ENCODE data around the gene ZNF784. TPM values are rescaled to one million over a fixed set of nuclear protein-coding genes. Genes with fewer than 3 reads are reported as not detected.
A peak's percentile ranks its signal among the peaks of the same experiment; 100 is the strongest.

The ZNF784 gene, protein sequence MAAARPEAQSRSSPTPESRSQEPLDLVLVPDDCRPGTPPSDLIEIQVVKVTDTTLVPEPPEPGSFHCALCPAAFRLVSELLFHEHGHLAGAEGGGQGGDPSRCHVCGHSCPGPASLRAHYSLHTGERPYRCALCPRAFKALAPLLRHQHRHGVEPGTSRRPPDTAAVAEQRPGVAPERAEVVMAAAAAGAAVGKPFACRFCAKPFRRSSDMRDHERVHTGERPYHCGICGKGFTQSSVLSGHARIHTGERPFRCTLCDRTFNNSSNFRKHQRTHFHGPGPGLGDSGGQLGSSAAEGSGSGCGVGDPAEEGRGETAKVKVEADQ
- 3.0 and 4.9 TPM in 2 replicates for total RNA-seq

DNA sequence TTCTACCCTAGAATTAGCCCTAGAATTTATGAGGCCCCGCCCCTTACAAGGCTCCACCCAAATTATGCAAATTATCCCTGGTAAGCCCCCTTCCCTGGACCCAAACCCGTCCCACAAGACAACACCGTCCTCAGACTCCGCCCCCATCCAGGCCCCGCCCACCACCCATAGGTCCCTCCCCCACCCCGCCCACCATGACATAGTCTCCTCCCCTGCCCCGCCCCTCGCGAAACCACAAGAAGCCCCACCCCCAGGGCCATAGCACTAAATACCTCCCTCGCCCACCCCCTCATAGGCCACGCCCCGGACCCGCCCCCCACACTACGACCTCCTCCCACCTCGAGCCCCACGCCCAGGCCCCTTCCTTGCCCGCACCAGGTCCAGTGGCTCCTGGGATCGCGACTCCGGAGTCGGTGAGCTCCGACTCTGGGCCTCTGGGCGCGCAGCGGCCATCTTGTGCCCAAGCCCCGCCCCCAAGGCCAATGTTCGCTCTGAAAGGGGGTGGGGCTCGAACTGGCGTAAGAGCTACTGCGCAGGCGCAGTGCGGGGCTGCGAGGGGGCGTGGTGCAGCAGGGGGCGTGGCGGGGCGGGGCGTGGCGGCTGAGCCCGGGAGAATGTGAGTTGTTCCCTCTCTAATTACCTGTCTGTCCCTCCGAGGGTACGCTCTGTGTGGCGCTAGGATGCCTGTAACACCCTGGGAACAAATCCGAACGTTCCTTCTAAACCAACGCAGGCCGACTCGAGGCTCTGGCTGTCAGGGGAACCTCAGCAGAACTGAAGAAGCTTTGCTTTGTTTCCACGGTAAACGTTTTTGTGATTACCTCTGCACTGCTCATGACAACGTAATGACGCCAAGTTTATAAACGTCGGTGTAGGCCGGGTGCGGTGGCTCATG is at the start of gene ZNF784:
TSS of gene ZNF784 (minus strand) at position 458 of the 895 bp plus-strand sequence. CDS start at position 453, 5 bp downstream.
- Mint-ChIP-seq H3K4me3 (peak within 1 kb of the TSS; percentile 90), H3K9me3 (no peaks in the 10 kb centered on the region), H3K27me3 (ENCODE audit: insufficient read depth) (peaks cover 20% of the 10 kb centered on the region), H3K36me3 (ENCODE audit: low read depth) (no peaks in the 10 kb centered on the region), H3K27ac (peak within 1 kb of the TSS; percentile 98), H3K4me1 (ENCODE audit: low read depth) (peaks cover 46% of the 10 kb centered on the region)
- peak; percentile 91 for DNase-seq (ENCODE audit: low spot score)
- intact Hi-C loops (cut with micrococcal nuclease) = loop anchor here (1.0 to 10.0 kb wide), 10 partner anchors 19 to 1434 kb away; partner anchors contain the start of genes FIZ1, HSPBP1, PPP6R1 and ZNF628

DNA sequence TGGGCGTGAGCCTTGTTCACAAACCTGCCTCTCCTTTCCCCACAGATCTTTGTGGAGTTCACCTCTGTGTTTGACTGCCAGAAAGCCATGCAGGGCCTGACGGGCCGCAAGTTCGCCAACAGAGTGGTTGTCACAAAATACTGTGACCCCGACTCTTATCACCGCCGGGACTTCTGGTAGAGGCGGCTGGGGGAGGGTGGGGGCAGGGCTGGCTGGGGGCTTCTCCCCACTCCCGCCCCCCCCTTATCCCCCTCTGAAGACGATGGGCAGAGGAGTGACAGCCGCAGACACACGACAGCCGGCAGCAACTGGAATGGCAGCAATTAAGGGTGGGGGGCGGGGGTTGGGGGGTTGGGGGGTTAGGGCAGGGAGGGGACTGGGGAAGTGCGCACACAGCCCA is 49.5 kb upstream of the ZNF784 start:
- Mint-ChIP-seq H3K27ac (peak overlapping the region; percentile 72), H3K36me3 (ENCODE audit: low read depth) (peaks cover 47% of the 10 kb centered on the region), H3K9me3 (no peaks in the 10 kb centered on the region), H3K4me1 (ENCODE audit: low read depth) (peaks cover 41% of the 10 kb centered on the region), H3K4me3 (no peak overlapping the region), H3K27me3 (ENCODE audit: insufficient read depth) (no peaks in the 10 kb centered on the region)
- DNase-seq (ENCODE audit: low spot score) = no peak
- intact Hi-C loops (cut with micrococcal nuclease) = loop anchor here (2.0 kb wide), 1 partner anchor 39 kb away; no protein-coding TSS in a partner anchor

DNA sequence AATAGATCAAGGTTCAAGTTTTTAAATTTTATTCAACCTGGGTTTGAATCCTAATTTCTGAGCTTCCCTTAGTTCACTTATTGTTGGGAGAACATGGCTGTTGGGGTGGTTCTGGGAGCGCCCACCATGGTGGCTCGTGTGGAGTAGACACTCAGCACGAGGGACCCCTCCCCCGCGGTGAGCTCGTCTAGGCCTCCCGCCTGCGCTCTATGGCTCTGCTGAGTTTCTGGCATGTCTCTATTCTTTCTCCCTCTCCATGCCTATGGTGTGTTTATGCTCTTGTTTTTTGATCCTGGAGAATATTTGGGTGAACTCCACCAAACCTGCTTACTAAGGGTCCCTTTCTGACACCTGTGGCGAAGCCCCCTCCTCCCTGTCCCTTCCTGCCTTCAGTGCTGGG is 49.1 kb upstream of the ZNF784 start:
- H3K9me3 Mint-ChIP-seq = no peaks in the 10 kb centered on the region
- DNase-seq (ENCODE audit: low spot score) = no peak
- H3K27ac Mint-ChIP-seq = peak overlapping the region; percentile 72
- H3K4me1 Mint-ChIP-seq (ENCODE audit: low read depth) = peaks cover 41% of the 10 kb centered on the region
- H3K4me3 Mint-ChIP-seq = no peak overlapping the region
- no peaks in the 10 kb centered on the region for H3K27me3 Mint-ChIP-seq (ENCODE audit: insufficient read depth)
- peaks cover 43% of the 10 kb centered on the region for H3K36me3 Mint-ChIP-seq (ENCODE audit: low read depth)
- intact Hi-C loops (cut with micrococcal nuclease) = no loop called here

DNA sequence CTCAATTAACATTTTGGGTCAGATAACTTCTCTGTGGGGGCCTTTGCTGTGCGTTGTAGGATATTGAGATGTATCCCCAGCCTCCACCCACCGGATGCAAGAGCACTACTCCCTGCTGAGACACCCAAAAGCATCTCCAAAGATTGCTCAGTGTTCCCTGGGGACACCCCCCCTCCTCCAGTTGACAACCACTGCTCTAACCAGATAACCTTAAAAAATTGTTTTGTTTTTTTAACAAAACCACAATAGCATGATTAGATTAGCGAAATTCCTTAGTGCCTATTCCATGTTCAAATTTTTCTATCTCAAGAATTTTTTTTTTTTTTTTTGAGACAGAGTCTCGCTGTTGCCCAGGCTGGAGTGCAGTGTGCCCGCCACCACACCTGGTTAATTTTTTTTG is 48.1 kb upstream of the ZNF784 start:
- Mint-ChIP-seq H3K4me1 (ENCODE audit: low read depth) (peaks cover 34% of the 10 kb centered on the region), H3K4me3 (no peak overlapping the region), H3K27me3 (ENCODE audit: insufficient read depth) (no peaks in the 10 kb centered on the region), H3K9me3 (no peaks in the 10 kb centered on the region), H3K27ac (no peak overlapping the region), H3K36me3 (ENCODE audit: low read depth) (peaks cover 42% of the 10 kb centered on the region)
- no peak for DNase-seq (ENCODE audit: low spot score)
- intact Hi-C loops (cut with micrococcal nuclease) = no loop called here

DNA sequence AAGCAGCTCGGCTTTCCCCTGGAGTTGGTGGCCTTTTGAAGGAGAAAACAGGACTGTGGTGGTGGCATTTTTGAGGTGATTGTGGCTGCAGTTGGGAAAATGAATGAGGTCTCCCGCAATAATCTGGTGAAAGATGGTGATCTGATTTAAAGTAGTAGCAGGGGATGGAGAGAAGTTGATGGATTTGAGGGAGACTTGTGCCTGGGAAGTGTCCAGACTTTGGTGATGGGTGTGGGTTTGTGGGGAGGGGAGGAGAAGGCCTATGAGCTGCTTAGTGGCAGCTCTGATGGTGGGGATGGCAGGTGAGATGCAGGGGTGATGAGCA is 46.6 kb upstream of the ZNF784 start:
- Mint-ChIP-seq H3K9me3 (no peaks in the 10 kb centered on the region), H3K27me3 (ENCODE audit: insufficient read depth) (no peaks in the 10 kb centered on the region), H3K4me3 (no peak overlapping the region), H3K4me1 (ENCODE audit: low read depth) (peaks cover 20% of the 10 kb centered on the region), H3K27ac (peak overlapping the region; percentile 45), H3K36me3 (ENCODE audit: low read depth) (peaks cover 48% of the 10 kb centered on the region)
- no peak for DNase-seq (ENCODE audit: low spot score)
- intact Hi-C loops (cut with micrococcal nuclease) = no loop called here

DNA sequence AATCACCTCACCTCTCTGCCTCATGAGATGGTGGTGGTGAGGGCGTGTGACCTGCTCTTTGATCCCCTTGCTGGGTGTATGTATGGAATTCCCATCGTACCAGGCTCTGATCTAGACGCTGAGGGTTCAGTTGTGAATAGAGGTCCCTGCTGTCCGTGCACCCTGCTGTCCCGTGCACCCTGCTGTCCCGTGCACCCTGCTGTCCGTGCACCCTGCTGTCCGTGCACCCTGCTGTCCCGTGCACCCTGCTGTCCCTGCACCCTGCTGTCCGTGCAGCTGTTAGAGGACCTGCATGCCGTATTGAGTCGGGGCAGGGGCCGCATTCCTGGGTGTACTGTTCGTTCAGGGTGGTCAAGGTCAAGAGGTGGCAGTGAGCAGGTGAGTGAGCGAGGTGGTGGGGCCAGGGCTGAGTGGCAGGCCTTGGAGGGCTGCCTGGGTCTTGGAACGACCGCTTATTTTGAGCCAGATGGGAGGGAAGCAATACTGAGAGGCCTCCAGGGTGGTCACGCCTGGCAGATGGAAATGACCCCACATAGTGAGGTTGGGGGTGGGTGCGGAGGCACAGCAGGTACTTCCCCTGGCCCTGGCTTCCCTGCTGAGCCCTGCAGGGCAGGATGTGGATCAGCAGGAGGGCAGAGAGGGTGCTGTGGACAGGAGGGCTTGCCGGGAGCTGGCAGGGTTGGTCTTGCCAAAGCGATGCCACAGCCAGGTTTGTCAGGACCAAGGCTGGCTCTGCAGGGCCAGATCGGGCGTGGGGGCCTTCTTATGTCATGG is 46.1 kb upstream of the ZNF784 start:
- intact Hi-C loops (cut with micrococcal nuclease) = no loop called here
- DNase-seq (ENCODE audit: low spot score) = no peak
- H3K27ac Mint-ChIP-seq = peak overlapping the region; percentile 18
- no peak overlapping the region for H3K4me3 Mint-ChIP-seq
- peaks cover 15% of the 10 kb centered on the region for H3K4me1 Mint-ChIP-seq (ENCODE audit: low read depth)
- no peaks in the 10 kb centered on the region for H3K9me3 Mint-ChIP-seq
- H3K27me3 Mint-ChIP-seq (ENCODE audit: insufficient read depth) = no peaks in the 10 kb centered on the region
- peaks cover 46% of the 10 kb centered on the region for H3K36me3 Mint-ChIP-seq (ENCODE audit: low read depth)

DNA sequence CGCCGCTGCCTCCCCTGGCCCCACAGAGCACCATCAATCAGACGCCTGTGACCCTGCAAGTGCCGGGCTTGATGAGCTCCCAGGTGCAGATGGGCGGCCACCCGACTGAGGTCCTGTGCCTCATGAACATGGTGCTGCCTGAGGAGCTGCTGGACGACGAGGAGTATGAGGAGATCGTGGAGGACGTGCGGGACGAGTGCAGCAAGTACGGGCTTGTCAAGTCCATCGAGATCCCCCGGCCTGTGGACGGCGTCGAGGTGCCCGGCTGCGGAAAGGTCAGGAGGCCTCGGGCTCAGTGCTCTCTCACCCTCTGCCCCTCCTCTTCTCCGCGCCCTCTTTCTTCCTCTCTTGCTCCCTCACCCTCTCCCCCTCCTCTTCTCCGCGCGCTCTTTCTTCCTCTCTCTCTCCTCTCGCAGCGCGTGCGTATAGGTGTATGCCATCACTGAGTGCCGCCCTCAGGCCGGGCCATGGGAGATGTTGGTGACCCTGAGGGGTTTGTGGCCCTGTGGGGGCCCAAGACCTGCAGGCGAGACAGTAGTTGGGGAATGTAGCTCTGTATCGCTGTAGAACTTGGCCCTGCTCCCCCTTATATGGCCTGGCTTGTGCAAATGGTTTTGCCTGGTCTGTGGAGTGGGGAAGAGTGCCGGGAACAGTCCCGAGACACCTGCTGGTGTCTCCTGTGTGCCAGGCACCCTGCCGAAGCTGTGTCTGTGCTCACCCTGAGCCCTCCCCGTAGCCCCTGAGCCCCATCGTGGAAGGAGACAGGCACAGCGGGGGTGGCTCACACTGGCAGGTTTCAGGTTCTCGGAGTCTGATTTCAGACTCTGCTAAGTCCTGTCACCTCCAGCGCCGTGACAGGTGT is 45.3 kb upstream of the ZNF784 start:
- Mint-ChIP-seq H3K27ac (no peak overlapping the region), H3K9me3 (no peaks in the 10 kb centered on the region), H3K4me3 (no peak overlapping the region), H3K36me3 (ENCODE audit: low read depth) (peaks cover 49% of the 10 kb centered on the region), H3K4me1 (ENCODE audit: low read depth) (peaks cover 14% of the 10 kb centered on the region), H3K27me3 (ENCODE audit: insufficient read depth) (no peaks in the 10 kb centered on the region)
- no peak for DNase-seq (ENCODE audit: low spot score)
- intact Hi-C loops (cut with micrococcal nuclease) = no loop called here

DNA sequence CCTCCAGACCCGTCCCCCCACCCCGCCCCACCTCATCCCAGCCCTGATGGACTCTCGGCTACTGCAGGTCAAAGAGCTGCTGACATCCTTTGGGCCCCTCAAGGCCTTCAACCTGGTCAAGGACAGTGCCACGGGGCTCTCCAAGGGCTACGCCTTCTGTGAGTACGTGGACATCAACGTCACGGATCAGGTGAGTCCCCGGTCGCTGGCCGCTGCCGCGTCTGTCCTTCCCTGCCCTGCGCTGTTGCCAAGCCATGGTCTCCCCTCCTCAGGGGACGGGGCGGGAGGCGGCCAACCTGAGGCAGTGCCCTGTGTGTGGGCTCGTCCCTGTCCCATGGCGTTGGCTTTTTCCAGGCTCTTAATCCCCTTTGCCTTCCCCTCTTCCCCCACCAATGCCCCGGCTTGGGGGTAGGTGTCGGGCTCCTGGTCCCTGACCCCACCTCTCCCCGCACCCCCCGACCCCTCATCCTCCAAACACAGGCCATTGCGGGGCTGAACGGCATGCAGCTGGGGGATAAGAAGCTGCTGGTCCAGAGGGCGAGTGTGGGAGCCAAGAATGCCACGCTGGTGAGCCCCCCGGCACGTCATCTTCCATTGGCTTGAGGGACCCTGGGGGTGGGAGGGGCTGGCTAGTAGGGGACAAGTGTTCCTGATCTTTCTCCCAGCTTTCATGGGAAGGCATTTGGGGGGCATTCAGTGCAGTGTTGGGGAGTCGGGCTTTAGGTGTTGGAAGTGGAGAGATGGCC is 44.4 kb upstream of the ZNF784 start:
- no peaks in the 10 kb centered on the region for H3K27me3 Mint-ChIP-seq (ENCODE audit: insufficient read depth)
- no peak overlapping the region for H3K27ac Mint-ChIP-seq
- DNase-seq (ENCODE audit: low spot score) = no peak
- H3K9me3 Mint-ChIP-seq = no peaks in the 10 kb centered on the region
- intact Hi-C loops (cut with micrococcal nuclease) = no loop called here
- H3K4me1 Mint-ChIP-seq (ENCODE audit: low read depth) = peaks cover 10% of the 10 kb centered on the region
- H3K4me3 Mint-ChIP-seq = no peak overlapping the region
- H3K36me3 Mint-ChIP-seq (ENCODE audit: low read depth) = peaks cover 51% of the 10 kb centered on the region

DNA sequence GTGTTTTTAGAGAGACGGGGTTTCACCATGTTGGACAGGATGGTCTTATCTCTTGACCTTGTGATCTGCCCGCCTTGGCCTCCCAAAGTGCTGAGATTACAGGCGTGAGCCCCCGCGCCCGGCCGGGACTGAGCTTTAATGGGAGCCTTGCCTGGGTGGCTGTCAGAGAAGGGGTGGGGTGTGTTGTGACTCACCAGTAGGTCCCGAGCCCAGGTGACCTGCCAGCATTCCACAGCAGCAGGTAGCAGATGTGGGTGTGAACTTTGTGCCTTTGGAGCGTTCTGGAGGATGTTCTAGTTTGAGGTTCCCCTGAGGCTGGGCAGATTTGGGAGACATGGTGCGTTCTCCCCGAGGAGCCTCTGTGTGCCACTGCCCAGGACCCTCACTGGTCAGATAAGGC is 43.6 kb upstream of the ZNF784 start:
- intact Hi-C loops (cut with micrococcal nuclease) = no loop called here
- Mint-ChIP-seq H3K27ac (no peak overlapping the region), H3K9me3 (no peaks in the 10 kb centered on the region), H3K4me3 (no peak overlapping the region), H3K36me3 (ENCODE audit: low read depth) (peaks cover 54% of the 10 kb centered on the region), H3K4me1 (ENCODE audit: low read depth) (peaks cover 15% of the 10 kb centered on the region), H3K27me3 (ENCODE audit: insufficient read depth) (no peaks in the 10 kb centered on the region)
- DNase-seq (ENCODE audit: low spot score) = no peak

DNA sequence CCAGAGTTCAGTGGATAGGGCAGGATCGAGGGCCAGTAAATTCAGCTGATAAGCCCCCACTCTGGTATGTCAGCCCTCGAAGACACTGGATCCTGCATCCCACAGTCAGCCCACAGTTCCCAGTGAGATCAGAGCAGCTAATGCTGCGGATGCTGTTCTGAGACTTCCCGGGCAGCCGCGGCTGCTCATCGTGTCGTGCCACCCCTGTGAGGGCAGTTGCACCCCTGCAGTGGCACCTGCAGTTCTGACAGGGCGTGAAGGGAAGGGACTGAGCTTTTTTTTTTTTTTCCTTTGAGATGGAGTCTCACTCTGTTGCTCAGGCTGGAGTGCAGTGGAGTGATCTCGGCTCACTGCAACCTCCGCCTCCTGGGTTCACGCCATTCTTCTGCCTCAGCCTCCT is 43.1 kb upstream of the ZNF784 start:
- Mint-ChIP-seq H3K27me3 (ENCODE audit: insufficient read depth) (no peaks in the 10 kb centered on the region), H3K4me3 (no peak overlapping the region), H3K9me3 (no peaks in the 10 kb centered on the region), H3K36me3 (ENCODE audit: low read depth) (peaks cover 58% of the 10 kb centered on the region), H3K4me1 (ENCODE audit: low read depth) (peaks cover 20% of the 10 kb centered on the region), H3K27ac (peak overlapping the region; percentile 2)
- intact Hi-C loops (cut with micrococcal nuclease) = no loop called here
- no peak for DNase-seq (ENCODE audit: low spot score)

DNA sequence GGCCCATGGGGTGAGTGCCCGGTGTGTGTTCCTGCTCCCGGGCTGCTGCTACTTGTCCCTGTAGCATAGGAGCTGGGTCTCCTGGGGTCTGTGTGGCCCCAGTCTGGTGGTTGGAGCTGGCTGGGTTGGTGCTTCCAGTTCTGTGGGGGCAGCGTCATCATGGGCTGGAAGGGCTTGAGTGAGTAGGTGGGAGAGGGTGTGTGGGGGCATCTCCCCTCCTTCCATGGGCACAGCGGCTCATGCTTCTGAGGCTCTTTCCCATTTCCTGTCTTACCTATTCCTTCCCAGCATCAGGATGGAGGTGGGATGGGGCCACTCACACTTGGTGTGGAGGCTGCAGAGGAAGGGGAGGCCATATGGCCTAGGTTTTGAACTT is 42.6 kb upstream of the ZNF784 start:
- H3K27ac Mint-ChIP-seq = peak overlapping the region; percentile 2
- no peaks in the 10 kb centered on the region for H3K9me3 Mint-ChIP-seq
- intact Hi-C loops (cut with micrococcal nuclease) = no loop called here
- no peak overlapping the region for H3K4me3 Mint-ChIP-seq
- DNase-seq (ENCODE audit: low spot score) = no peak
- H3K4me1 Mint-ChIP-seq (ENCODE audit: low read depth) = peaks cover 20% of the 10 kb centered on the region
- H3K27me3 Mint-ChIP-seq (ENCODE audit: insufficient read depth) = no peaks in the 10 kb centered on the region
- H3K36me3 Mint-ChIP-seq (ENCODE audit: low read depth) = peaks cover 60% of the 10 kb centered on the region

Data from activated T-helper 1 cell treated with anti-CD3 and anti-CD28 coated beads, Interleukin-12 subunit alpha, Interleukin-12 subunit beta, Interleukin-2, Interleukin-4 antibody, amounts not matched to agents 30 ng/mL and 10 ng/mL and 1 ng/mL, durations not matched to agents 14 hours and 24 hours and 36 hours (primary cell).